SK-N-SH (cell line): ENCODE measurements around the gene FCRL2.

Experiments
- CHD2 ChIP-seq: fragments of 150-350 bp; IDR thresholded peaks from 2 replicates; pipeline ENCODE4 v1.6.1; 2018; ENCODE audit warnings: low read length; ENCODE audit not compliant: partially characterized antibody
- EP300 ChIP-seq, 2 experiments: IDR thresholded peaks; 2 replicates each; pipeline versions ENCODE4 v1.4.0 to v1.6.1; 2012; ENCODE audit warnings: borderline replicate concordance in 1 of 2, low read depth in 1 of 2, low read length in 1 of 2
- EZH2phosphoT487 ChIP-seq: fragments of 200-600 bp; sonication (generic); IDR thresholded peaks from 2 replicates; pipeline ENCODE4 v1.6.1; 2017; ENCODE audit warnings: low read depth, mixed run types, mild to moderate bottlenecking, antibody characterized with exemption, moderate library complexity, borderline replicate concordance
- GABPA ChIP-seq: IDR thresholded peaks from 2 replicates; pipeline ENCODE4 v1.4.0; 2012; ENCODE audit warnings: low read depth, mild to moderate bottlenecking
- JUND ChIP-seq: IDR thresholded peaks from 2 replicates; pipeline ENCODE4 v1.4.0; 2012
- MEF2A ChIP-seq: IDR thresholded peaks from 2 replicates; pipeline ENCODE4 v1.4.0; 2012; ENCODE audit warnings: low read depth, borderline replicate concordance
- POLR2AphosphoS5 ChIP-seq: IDR thresholded peaks from 2 replicates; pipeline ENCODE4 v1.6.1; 2012; ENCODE audit warnings: low read depth, low read length
- SMC3 ChIP-seq: IDR thresholded peaks from 2 replicates; pipeline ENCODE4 v1.6.1; 2012; ENCODE audit warnings: low read depth, low read length, improper control_type of control experiment
- TCF12 ChIP-seq: IDR thresholded peaks from 2 replicates; pipeline ENCODE4 v1.4.0; 2012
- YY1 ChIP-seq: IDR thresholded peaks from 2 replicates; pipeline ENCODE4 v1.4.0; 2012; ENCODE audit warnings: low read depth, mild to moderate bottlenecking
- TF ChIP-seq, protein P1 (sequence below): fragments of 200-600 bp; sonication (generic); IDR thresholded peaks from 2 replicates; pipeline ENCODE4 v1.6.1; 2017; ENCODE audit warnings: antibody characterized with exemption, mild to moderate bottlenecking, moderate library complexity
- TF ChIP-seq, protein P2 (sequence below): IDR thresholded peaks from 2 replicates; pipeline ENCODE4 v1.4.0; 2012; ENCODE audit warnings: low read depth, borderline replicate concordance
- TF ChIP-seq, protein P3 (sequence below): IDR thresholded peaks from 2 replicates; pipeline ENCODE4 v1.4.0; 2012; ENCODE audit warnings: low read depth

DNA sequence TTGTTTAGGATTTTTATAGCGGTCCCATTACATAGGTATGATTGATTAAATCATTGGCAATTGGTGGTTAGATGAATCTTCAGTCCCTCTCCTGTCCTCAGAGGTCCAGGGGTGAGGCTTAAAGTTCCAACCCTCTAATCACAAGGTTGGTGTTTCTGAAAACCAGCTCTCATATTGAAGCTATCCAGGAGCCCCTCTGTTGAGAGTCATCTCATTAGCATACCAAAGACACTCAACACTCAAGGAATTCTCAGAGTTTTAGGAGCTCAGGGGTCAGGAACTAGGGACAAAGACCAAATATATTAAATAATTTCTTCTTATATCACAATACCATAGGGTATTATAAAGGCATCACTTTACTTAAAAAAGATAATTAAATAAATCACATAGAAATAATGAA lies 23.3 kb downstream of the FCRL2 start:
- TF ChIP-seq POLR2AphosphoS5 (no peak), MEF2A (no peak), EP300 (IDR thresholded peaks at IDR 0.05; ENCODE audit: borderline replicate concordance in 1 of 2, low read depth in 1 of 2, low read length in 1 of 2) (no peak), GABPA (no peak), JUND (no peak), SMC3 (no peak), CHD2 (no peak), TCF12 (no peak), EZH2phosphoT487 (no peak), YY1 (no peak)
- TF ChIP-seq, protein P1, sequence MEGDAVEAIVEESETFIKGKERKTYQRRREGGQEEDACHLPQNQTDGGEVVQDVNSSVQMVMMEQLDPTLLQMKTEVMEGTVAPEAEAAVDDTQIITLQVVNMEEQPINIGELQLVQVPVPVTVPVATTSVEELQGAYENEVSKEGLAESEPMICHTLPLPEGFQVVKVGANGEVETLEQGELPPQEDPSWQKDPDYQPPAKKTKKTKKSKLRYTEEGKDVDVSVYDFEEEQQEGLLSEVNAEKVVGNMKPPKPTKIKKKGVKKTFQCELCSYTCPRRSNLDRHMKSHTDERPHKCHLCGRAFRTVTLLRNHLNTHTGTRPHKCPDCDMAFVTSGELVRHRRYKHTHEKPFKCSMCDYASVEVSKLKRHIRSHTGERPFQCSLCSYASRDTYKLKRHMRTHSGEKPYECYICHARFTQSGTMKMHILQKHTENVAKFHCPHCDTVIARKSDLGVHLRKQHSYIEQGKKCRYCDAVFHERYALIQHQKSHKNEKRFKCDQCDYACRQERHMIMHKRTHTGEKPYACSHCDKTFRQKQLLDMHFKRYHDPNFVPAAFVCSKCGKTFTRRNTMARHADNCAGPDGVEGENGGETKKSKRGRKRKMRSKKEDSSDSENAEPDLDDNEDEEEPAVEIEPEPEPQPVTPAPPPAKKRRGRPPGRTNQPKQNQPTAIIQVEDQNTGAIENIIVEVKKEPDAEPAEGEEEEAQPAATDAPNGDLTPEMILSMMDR = no peak
- TF ChIP-seq, protein P2, sequence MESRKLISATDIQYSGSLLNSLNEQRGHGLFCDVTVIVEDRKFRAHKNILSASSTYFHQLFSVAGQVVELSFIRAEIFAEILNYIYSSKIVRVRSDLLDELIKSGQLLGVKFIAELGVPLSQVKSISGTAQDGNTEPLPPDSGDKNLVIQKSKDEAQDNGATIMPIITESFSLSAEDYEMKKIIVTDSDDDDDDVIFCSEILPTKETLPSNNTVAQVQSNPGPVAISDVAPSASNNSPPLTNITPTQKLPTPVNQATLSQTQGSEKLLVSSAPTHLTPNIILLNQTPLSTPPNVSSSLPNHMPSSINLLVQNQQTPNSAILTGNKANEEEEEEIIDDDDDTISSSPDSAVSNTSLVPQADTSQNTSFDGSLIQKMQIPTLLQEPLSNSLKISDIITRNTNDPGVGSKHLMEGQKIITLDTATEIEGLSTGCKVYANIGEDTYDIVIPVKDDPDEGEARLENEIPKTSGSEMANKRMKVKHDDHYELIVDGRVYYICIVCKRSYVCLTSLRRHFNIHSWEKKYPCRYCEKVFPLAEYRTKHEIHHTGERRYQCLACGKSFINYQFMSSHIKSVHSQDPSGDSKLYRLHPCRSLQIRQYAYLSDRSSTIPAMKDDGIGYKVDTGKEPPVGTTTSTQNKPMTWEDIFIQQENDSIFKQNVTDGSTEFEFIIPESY = no peak
- TF ChIP-seq, protein P3, sequence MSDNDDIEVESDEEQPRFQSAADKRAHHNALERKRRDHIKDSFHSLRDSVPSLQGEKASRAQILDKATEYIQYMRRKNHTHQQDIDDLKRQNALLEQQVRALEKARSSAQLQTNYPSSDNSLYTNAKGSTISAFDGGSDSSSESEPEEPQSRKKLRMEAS = no peak
